ENCODE results near the gene HACE1.

DNA sequence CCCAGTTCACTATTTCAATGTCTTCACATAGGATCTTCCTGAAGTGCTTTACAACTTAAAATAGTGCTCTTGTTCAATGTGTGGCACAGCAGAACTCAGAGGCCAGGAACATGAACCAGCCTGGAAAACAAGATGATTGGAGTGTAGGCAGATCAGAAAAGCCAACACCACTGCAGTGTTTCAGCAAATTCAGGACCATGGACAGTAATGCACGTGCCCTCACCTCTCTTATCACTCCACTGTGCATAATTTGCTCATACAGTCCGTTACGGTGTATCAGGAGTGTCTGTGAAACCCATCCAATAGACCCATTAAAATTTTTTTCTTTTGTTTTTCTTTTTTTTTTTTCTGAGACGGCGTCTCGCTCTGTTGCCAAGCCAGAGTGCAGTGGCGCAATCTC lies 27.6 kb upstream of the HACE1 start:
- TF ChIP-seq ZNF777 (tag by site-specific recombination; IDR thresholded peaks at IDR 0.05; ENCODE audit: borderline replicate concordance), result no peak
- no peak for TF ChIP-seq ZNF501 (tag by site-specific recombination; IDR thresholded peaks at IDR 0.05)
- TF ChIP-seq CTCF (tag by site-specific recombination; IDR thresholded peaks at IDR 0.05), result no peak
- no peak for TF ChIP-seq ZNF23 (tag by site-specific recombination; IDR thresholded peaks at IDR 0.05; ENCODE audit: borderline replicate concordance)
- TF ChIP-seq KLF16 (tag by site-specific recombination; IDR thresholded peaks at IDR 0.05), result no peak
- no peak for TF ChIP-seq ZNF623 (tag by site-specific recombination; IDR thresholded peaks at IDR 0.05)
- TF ChIP-seq ZNF423 (tag by site-specific recombination; IDR thresholded peaks at IDR 0.05), result no peak
- no peak for TF ChIP-seq ZNF157 (tag by site-specific recombination; IDR thresholded peaks at IDR 0.05)
- no peak for TF ChIP-seq ZNF791 (tag by site-specific recombination; IDR thresholded peaks at IDR 0.05)
- TF ChIP-seq, protein P1, sequence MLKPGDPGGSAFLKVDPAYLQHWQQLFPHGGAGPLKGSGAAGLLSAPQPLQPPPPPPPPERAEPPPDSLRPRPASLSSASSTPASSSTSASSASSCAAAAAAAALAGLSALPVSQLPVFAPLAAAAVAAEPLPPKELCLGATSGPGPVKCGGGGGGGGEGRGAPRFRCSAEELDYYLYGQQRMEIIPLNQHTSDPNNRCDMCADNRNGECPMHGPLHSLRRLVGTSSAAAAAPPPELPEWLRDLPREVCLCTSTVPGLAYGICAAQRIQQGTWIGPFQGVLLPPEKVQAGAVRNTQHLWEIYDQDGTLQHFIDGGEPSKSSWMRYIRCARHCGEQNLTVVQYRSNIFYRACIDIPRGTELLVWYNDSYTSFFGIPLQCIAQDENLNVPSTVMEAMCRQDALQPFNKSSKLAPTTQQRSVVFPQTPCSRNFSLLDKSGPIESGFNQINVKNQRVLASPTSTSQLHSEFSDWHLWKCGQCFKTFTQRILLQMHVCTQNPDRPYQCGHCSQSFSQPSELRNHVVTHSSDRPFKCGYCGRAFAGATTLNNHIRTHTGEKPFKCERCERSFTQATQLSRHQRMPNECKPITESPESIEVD (tag by site-specific recombination; IDR thresholded peaks at IDR 0.05), result no peak
